Smooth muscle cell of the brain vasculature (primary cell): ENCODE results near the gene SEMA3F.

ENCODE experiments used
- DNase-seq: peaks from one replicate; pipeline ENCODE4 v3.0.0-alpha.2; 2012; ENCODE audit warnings: low read depth, low spot score

SEMA3F gene

GRCh38 chr3:50233176-50233575 lies 78.1 kb downstream of the SEMA3F start:
- DNase-seq: no peak

GRCh38 chr3:50235716-50236483 lies 80.8 kb downstream of the SEMA3F start, which contains the start of gene GNAI2:
GNAI2 (plus strand) TSS chr3:50236204; CDS start chr3:50236336, 132 bp downstream.
- DNase-seq: peak; percentile 94

- DNase-seq: no peak
Observed at GRCh38 chr3:50236484-50237132, 81.5 kb downstream of the SEMA3F start.

- no peak for DNase-seq
Observed at GRCh38 chr3:50237133-50237651, 82.1 kb downstream of the SEMA3F start.

GRCh38 chr3:50237754-50238548 lies 82.8 kb downstream of the SEMA3F start:
- no peak for DNase-seq

GRCh38 chr3:50238549-50239026 lies 83.5 kb downstream of the SEMA3F start:
- no peak for DNase-seq
